ENCODE results near the gene LDAF1.
"Not testable (repeated sequence)": the region's sequence is repeated elsewhere in the genome, so short reads cannot be mapped to it uniquely, and the experiment has no call there.

Gene LDAF1

GRCh38 chr16:21158208-21159110, at the start of gene LDAF1:
TSS of gene LDAF1 (plus strand) at chr16:21158674. CDS start at chr16:21161183, 2,509 bp downstream.
- peak; percentile 44 to 90 for DNase-seq

GRCh38 chr16:21115551-21115950, 42.9 kb upstream of the LDAF1 start:
- DNase-seq, result not testable (repeated sequence)

- DNase-seq, result no peak
Observed at GRCh38 chr16:21116148-21116693, 42.3 kb upstream of the LDAF1 start.

GRCh38 chr16:21117567-21117966, 40.9 kb upstream of the LDAF1 start:
- no peak for DNase-seq

GRCh38 chr16:21120976-21121520, 37.4 kb upstream of the LDAF1 start:
- no peak for DNase-seq

- no peak for DNase-seq
Observed at GRCh38 chr16:21125191-21125590, 33.3 kb upstream of the LDAF1 start.

GRCh38 chr16:21126518-21126917, 32.0 kb upstream of the LDAF1 start:
- no peak for DNase-seq

GRCh38 chr16:21128991-21129390, 29.5 kb upstream of the LDAF1 start:
- DNase-seq, result no peak

GRCh38 chr16:21130811-21131210, 27.7 kb upstream of the LDAF1 start:
- no peak for DNase-seq

GRCh38 chr16:21134053-21134452, 24.4 kb upstream of the LDAF1 start:
- DNase-seq, result no peak

- no peak for DNase-seq
Observed at GRCh38 chr16:21145738-21146137, 12.7 kb upstream of the LDAF1 start.

GRCh38 chr16:21150375-21151001, 8.0 kb upstream of the LDAF1 start, which contains the start of gene DNAH3:
TSS of gene DNAH3 (minus strand) at chr16:21150846. CDS start at chr16:21150319, 527 bp downstream.
- DNase-seq, result peak; percentile 55 to 76

GRCh38 chr16:21152160-21153030, 6.1 kb upstream of the LDAF1 start:
- DNase-seq, result not testable (repeated sequence)

- not testable (repeated sequence) for DNase-seq
Observed at GRCh38 chr16:21153124-21153729, 5.2 kb upstream of the LDAF1 start.

- not testable (repeated sequence) for DNase-seq
Observed at GRCh38 chr16:21156011-21156410, 2.5 kb upstream of the LDAF1 start.

GRCh38 chr16:21156767-21157467, 1.6 kb upstream of the LDAF1 start:
- DNase-seq, result peak; percentile 74 to 86

GRCh38 chr16:21157632-21158031, 842 bp upstream of the LDAF1 start:
- DNase-seq, result no peak

GRCh38 chr16:21159281-21159951, 942 bp downstream of the LDAF1 start:
- peak; percentile 7 to 78 for DNase-seq

GRCh38 chr16:21160276-21160675, 1.8 kb downstream of the LDAF1 start:
- DNase-seq, result no peak

GRCh38 chr16:21161211-21161610, 2.7 kb downstream of the LDAF1 start:
- DNase-seq, result no peak

Data from NCI-H526 (cell line).